Measurements from ENCODE around the gene TMEM186. TPM values are rescaled to one million over a fixed set of nuclear protein-coding genes. Genes with fewer than 3 reads are reported as not detected.

The TMEM186 gene
- total and polyA plus RNA-seq, 3 experiments from 2014 or later: 11.8 to 16.4 (median 15.6) TPM

DNA sequence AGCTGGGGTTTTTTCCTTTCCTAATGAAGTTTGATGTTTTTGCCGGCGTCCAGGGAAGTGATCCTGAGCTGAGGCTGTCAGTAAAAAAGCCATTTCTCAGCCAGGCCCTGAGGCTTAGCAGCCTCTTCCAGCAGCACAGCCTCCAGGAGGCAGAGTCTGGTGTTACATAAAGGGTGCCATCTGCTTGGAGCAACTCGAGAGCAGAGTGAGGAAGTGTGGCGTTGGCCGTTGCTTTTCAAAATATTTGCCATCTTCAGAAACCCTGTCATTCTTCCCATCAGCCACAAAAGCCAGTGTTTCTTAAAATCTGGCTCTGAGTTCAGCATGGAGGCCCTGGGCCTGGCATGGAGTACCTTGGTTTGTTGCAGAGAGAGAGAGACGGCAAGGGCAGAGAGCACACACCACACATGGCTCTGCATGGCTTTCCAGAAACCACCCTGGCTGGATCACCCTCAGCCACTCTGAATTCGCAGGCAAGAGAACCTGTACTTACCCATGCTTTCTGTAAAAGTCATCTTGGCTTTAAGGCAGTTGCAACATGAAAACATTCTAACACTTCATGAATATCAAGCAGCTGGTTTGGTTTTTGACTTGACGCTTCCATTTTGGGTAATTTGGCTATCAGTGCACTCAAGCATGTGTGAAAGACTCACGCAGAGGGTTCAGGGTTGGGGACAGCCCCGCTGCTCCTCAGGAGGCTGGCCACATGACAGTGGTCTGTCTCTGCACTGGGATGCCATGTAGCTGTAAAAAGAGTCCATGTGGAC, 21.2 kb upstream of the TMEM186 start:
- Mint-ChIP-seq H3K4me3 (peak overlapping the region in 1 of 7 donors; percentile 41), H3K4me1 (peaks cover 23 to 27% (median 24%) of the 10 kb centered on the region in 3 donors), H3K9me3 (no peaks in the 10 kb centered on the region), H3K27me3 (no peaks in the 10 kb centered on the region), H3K27ac (peak overlapping the region in 3 of 8 donors; percentile 24 to 71 (median 41)), H3K36me3 (peaks cover 18 to 76% (median 20%) of the 10 kb centered on the region in 3 donors)
- Histone ChIP-seq H3K36me3 (ENCODE audit: insufficient read depth, low read length) (peaks cover 21% of the 10 kb centered on the region), H3K9me3 (ENCODE audit: low read length) (no peaks in the 10 kb centered on the region), H3K4me1 (ENCODE audit: insufficient read depth, low read length) (peaks cover 12% of the 10 kb centered on the region), H3K27ac (ENCODE audit: low read depth, low read length) (no peak overlapping the region), H3K4me3 (ENCODE audit: low read length) (no peak overlapping the region), H3K27me3 (ENCODE audit: insufficient read depth, low read length, poor library complexity, severe bottlenecking) (no peaks in the 10 kb centered on the region)
- ChIA-PET CTCF (interaction anchor here (1.3 kb wide), 1 partner anchor 61 kb away, joined by 5 read pairs; no protein-coding TSS in a partner anchor), POLR2A (no interaction called here)
- no peak for DNase-seq

DNA sequence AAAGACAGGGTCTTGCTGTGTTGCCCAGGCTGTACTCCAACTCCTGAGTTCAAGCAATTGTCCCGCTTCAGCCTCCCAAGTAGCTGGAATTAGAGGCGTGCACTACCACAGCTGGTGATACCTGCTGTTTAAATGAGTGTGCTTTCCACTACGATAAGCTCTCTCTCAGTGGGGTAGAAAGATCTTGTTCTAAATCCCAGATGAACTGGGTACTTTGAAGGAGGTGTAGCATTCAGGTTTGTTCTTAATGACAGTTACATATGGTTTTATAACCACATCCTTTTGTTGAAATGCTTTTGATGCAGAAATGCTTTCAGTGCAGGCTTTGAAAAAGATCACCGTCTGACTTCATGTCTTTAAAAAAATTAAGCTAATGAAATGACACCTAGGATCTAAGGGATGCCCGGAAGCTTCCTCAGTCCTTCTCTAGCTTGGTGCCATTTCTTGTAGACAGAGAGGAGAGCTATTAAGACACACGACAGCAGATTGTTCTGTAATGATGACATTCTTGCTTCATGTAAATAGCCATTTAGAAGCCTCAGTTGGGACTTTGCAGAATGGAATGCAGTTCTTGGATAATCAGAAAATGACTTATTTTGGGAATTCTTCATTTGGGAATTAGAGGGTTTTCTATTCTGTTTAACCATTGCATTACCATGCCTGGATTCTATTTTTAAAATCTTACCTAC, 19.7 kb upstream of the TMEM186 start:
- CTCF ChIA-PET: no interaction called here
- DNase-seq: peak in 2 of 5 donors; percentile 28 to 45
- Histone ChIP-seq H3K4me3 (ENCODE audit: low read length) (no peak overlapping the region), H3K4me1 (ENCODE audit: insufficient read depth, low read length) (peaks cover 12% of the 10 kb centered on the region), H3K36me3 (ENCODE audit: insufficient read depth, low read length) (peaks cover 36% of the 10 kb centered on the region), H3K27ac (ENCODE audit: low read depth, low read length) (no peak overlapping the region), H3K27me3 (ENCODE audit: insufficient read depth, low read length, poor library complexity, severe bottlenecking) (no peaks in the 10 kb centered on the region), H3K9me3 (ENCODE audit: low read length) (no peaks in the 10 kb centered on the region)
- Mint-ChIP-seq H3K27me3 (no peaks in the 10 kb centered on the region), H3K36me3 (peaks cover 18 to 78% (median 25%) of the 10 kb centered on the region in 3 donors), H3K27ac (peak overlapping the region in 7 of 8 donors; percentile 21 to 88 (median 54)), H3K9me3 (no peaks in the 10 kb centered on the region), H3K4me1 (peaks cover 20 to 24% (median 21%) of the 10 kb centered on the region in 3 donors), H3K4me3 (peak overlapping the region in 1 of 7 donors; percentile 13)
- POLR2A ChIA-PET: no interaction called here

DNA sequence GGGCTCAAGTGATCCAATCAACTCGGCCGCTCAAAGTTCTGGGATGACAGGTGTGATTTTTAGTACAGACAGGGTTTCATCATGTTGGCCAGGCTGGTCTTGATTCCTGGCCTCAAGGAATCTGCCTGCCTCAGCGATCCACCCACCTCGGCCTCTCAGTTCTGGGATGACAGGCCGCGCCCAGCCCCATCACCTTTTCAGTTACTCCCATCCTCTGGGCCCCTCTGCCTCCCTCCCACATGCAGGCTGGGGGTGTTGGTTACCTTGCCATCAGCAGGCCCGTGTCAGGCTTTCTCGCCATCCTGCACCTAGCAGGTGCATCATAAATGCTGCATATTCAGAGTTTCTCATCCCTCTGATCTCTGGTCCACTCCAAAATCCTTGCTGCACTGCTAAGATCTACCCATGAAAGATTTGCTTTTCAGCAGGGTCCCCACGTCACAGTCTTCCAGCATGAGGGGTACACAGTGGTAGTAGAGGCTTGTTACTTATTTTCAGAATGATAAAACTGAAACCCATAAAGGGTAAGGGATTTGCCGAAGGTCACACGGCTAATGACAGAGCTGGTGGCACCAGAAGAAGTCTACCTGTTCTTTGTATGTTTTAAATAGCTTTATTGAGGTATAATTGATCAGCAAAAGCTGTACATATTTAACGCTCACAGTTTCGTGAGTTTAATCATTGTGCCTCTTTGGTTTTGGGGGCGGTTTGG, 16.8 kb upstream of the TMEM186 start:
- CTCF ChIA-PET: no interaction called here
- Histone ChIP-seq H3K36me3 (ENCODE audit: insufficient read depth, low read length) (peaks cover 54% of the 10 kb centered on the region), H3K4me1 (ENCODE audit: insufficient read depth, low read length) (peaks cover 12% of the 10 kb centered on the region), H3K4me3 (ENCODE audit: low read length) (no peak overlapping the region), H3K9me3 (ENCODE audit: low read length) (no peaks in the 10 kb centered on the region), H3K27me3 (ENCODE audit: insufficient read depth, low read length, poor library complexity, severe bottlenecking) (no peaks in the 10 kb centered on the region), H3K27ac (ENCODE audit: low read depth, low read length) (no peak overlapping the region)
- Mint-ChIP-seq H3K36me3 (peaks cover 18 to 81% (median 26%) of the 10 kb centered on the region in 3 donors), H3K9me3 (no peaks in the 10 kb centered on the region), H3K4me3 (no peak overlapping the region), H3K27ac (peak overlapping the region in 4 of 8 donors; percentile 31 to 69 (median 58)), H3K27me3 (no peaks in the 10 kb centered on the region), H3K4me1 (peaks cover 15 to 24% (median 21%) of the 10 kb centered on the region in 3 donors)
- POLR2A ChIA-PET: no interaction called here
- no peak for DNase-seq

DNA sequence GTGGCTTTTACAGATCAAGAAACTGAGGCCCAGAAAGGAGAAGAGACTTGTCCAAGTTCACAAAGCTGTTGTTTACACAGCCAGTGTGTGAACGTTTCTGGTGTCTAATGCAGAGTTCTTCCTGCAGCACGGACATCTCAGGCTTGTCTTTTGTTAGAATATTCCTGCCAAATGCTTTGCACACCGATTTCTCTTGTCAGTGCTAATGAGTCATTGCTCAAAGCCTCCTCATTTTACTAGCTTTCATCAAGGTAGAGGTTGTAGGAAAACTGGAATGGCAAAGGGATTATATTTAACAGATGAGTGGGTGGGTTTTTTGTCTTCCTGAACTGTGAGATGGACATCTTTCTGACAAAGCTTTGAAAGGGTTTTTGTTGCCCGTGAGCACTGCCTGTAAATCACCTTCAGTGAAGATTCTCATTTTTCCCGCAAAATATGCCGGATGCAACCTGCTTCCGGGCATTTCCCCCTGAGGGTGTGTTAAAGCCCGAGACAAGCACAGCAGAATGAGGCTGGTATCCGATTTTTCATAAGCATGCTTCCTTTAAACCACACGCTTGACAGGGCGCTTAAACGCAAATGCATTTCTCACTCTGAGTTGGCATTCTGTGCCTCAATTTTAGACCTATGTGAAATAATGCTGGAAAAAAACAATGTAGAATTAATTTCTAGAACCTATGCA, 14.9 kb upstream of the TMEM186 start:
- no peak for DNase-seq
- ChIA-PET CTCF (no interaction called here), POLR2A (no interaction called here)
- H3K4me1 ChIP-seq (ENCODE audit: insufficient read depth, low read length): peaks cover 8% of the 10 kb centered on the region
- Mint-ChIP-seq H3K4me1 (peaks cover 9 to 14% (median 13%) of the 10 kb centered on the region in 3 donors), H3K27me3 (no peaks in the 10 kb centered on the region), H3K4me3 (no peak overlapping the region), H3K36me3 (peaks cover 21 to 86% (median 33%) of the 10 kb centered on the region in 3 donors), H3K9me3 (no peaks in the 10 kb centered on the region), H3K27ac (peak overlapping the region in 2 of 8 donors; percentile 11 to 72)
- H3K27me3 ChIP-seq (ENCODE audit: insufficient read depth, low read length, poor library complexity, severe bottlenecking): no peaks in the 10 kb centered on the region
- no peak overlapping the region for H3K4me3 ChIP-seq (ENCODE audit: low read length)
- H3K9me3 ChIP-seq (ENCODE audit: low read length): no peaks in the 10 kb centered on the region
- H3K36me3 ChIP-seq (ENCODE audit: insufficient read depth, low read length): peaks cover 66% of the 10 kb centered on the region
- no peak overlapping the region for H3K27ac ChIP-seq (ENCODE audit: low read depth, low read length)

GRCh38 chr16:8808613-8809353, 11.3 kb upstream of the TMEM186 start:
- Histone ChIP-seq H3K4me3 (ENCODE audit: low read length) (no peak overlapping the region), H3K27ac (ENCODE audit: low read depth, low read length) (no peak overlapping the region), H3K9me3 (ENCODE audit: low read length) (no peaks in the 10 kb centered on the region), H3K36me3 (ENCODE audit: insufficient read depth, low read length) (peaks cover 78% of the 10 kb centered on the region), H3K27me3 (ENCODE audit: insufficient read depth, low read length, poor library complexity, severe bottlenecking) (no peaks in the 10 kb centered on the region), H3K4me1 (ENCODE audit: insufficient read depth, low read length) (no peaks in the 10 kb centered on the region)
- peaks cover 0 to 4% (median 0%) of the 10 kb centered on the region in 3 donors for H3K4me1 Mint-ChIP-seq
- ChIA-PET CTCF (interaction anchor here (0.6 kb wide), 1 partner anchor 8 kb away, joined by 3 read pairs; no protein-coding TSS in a partner anchor), POLR2A (no interaction called here)
- H3K27ac Mint-ChIP-seq: peak overlapping the region in 2 of 8 donors; percentile 1 to 6
- no peaks in the 10 kb centered on the region for H3K27me3 Mint-ChIP-seq
- H3K9me3 Mint-ChIP-seq: no peaks in the 10 kb centered on the region
- H3K4me3 Mint-ChIP-seq: no peak overlapping the region
- H3K36me3 Mint-ChIP-seq: peaks cover 6 to 84% (median 31%) of the 10 kb centered on the region in 3 donors
- DNase-seq: no peak

GRCh38 chr16:8808009-8808408, 10.6 kb upstream of the TMEM186 start:
- Mint-ChIP-seq H3K4me1 (peaks cover 1 to 4% (median 3%) of the 10 kb centered on the region in 3 donors), H3K4me3 (no peak overlapping the region), H3K36me3 (peaks cover 6 to 82% (median 32%) of the 10 kb centered on the region in 3 donors), H3K27me3 (no peaks in the 10 kb centered on the region), H3K9me3 (no peaks in the 10 kb centered on the region), H3K27ac (no peak overlapping the region)
- H3K27ac ChIP-seq (ENCODE audit: low read depth, low read length): no peak overlapping the region
- H3K27me3 ChIP-seq (ENCODE audit: insufficient read depth, low read length, poor library complexity, severe bottlenecking): no peaks in the 10 kb centered on the region
- peaks cover 74% of the 10 kb centered on the region for H3K36me3 ChIP-seq (ENCODE audit: insufficient read depth, low read length)
- no peaks in the 10 kb centered on the region for H3K9me3 ChIP-seq (ENCODE audit: low read length)
- no peaks in the 10 kb centered on the region for H3K4me1 ChIP-seq (ENCODE audit: insufficient read depth, low read length)
- CTCF ChIA-PET: no interaction called here
- POLR2A ChIA-PET: no interaction called here
- no peak for DNase-seq
- H3K4me3 ChIP-seq (ENCODE audit: low read length): no peak overlapping the region

DNA sequence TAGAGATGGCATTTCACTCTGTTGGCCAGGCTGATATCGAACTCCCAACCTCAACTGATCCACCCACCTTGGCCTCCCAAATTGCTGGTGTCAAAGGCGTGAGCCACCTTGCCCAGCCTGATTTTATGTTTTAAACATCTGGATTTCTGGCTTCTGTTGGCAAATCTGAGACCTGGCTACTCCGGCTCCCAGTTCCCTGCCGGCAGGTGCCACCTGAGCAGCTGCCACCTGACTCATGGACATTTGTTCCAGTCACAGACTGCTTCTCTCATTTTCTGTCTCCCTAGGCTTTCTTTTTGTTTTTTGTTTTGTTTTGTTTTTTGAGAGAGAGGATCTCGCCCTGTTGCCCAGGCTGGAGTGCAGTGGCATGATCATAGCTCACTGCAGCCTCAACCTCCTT, 9.8 kb upstream of the TMEM186 start:
- no peaks in the 10 kb centered on the region for H3K27me3 ChIP-seq (ENCODE audit: insufficient read depth, low read length, poor library complexity, severe bottlenecking)
- peak overlapping the region in 1 of 8 donors; percentile 77 for H3K27ac Mint-ChIP-seq
- DNase-seq: no peak
- no peaks in the 10 kb centered on the region for H3K9me3 Mint-ChIP-seq
- no peaks in the 10 kb centered on the region for H3K4me1 ChIP-seq (ENCODE audit: insufficient read depth, low read length)
- H3K36me3 ChIP-seq (ENCODE audit: insufficient read depth, low read length): peaks cover 70% of the 10 kb centered on the region
- H3K9me3 ChIP-seq (ENCODE audit: low read length): no peaks in the 10 kb centered on the region
- POLR2A ChIA-PET: no interaction called here
- H3K4me1 Mint-ChIP-seq: peaks cover 1 to 7% (median 4%) of the 10 kb centered on the region in 3 donors
- no peaks in the 10 kb centered on the region for H3K27me3 Mint-ChIP-seq
- no peak overlapping the region for H3K4me3 ChIP-seq (ENCODE audit: low read length)
- H3K27ac ChIP-seq (ENCODE audit: low read depth, low read length): no peak overlapping the region
- no peak overlapping the region for H3K4me3 Mint-ChIP-seq
- CTCF ChIA-PET: interaction anchor here (1.1 kb wide), 1 partner anchor 13 kb away, joined by 3 read pairs; no protein-coding TSS in a partner anchor
- peaks cover 6 to 82% (median 34%) of the 10 kb centered on the region in 3 donors for H3K36me3 Mint-ChIP-seq
